ENCODE measurements around the gene ACVR2B. TPM values are rescaled to one million over a fixed set of nuclear protein-coding genes. Genes with fewer than 3 reads are reported as not detected.
"Not testable (repeated sequence)": the region's sequence is repeated elsewhere in the genome, so short reads cannot be mapped to it uniquely, and the experiment has no call there.

The ACVR2B gene
- 1 to 10 TPM; 3.1 to 3.8 TPM for total RNA-seq

- Mint-ChIP-seq H3K4me1 (ENCODE audit: low read depth in 2 of 2) (peaks cover 10 to 17% of the 10 kb centered on the region in 2 donors), H3K27me3 (peaks cover 0 to 7% of the 10 kb centered on the region in 2 donors), H3K36me3 (no peaks in the 10 kb centered on the region), H3K4me3 (peak within 1 kb of the TSS; percentile 88), H3K27ac (peak within 1 kb of the TSS; percentile 40 to 58), H3K9me3 (no peaks in the 10 kb centered on the region)
- DNase-seq (ENCODE audit: low spot score) = peak; percentile 81
- peak; percentile 81 to 88 for ATAC-seq
Measured at GRCh38 chr3:38453075-38453912, at the start of gene ACVR2B. ACVR2B (plus strand) TSS chr3:38453890; CDS start chr3:38454323, 433 bp downstream.

GRCh38 chr3:38404286-38404685 lies 49.4 kb upstream of the ACVR2B start:
- H3K36me3 Mint-ChIP-seq = peaks cover 6% of the 10 kb centered on the region
- no peak overlapping the region for H3K27ac Mint-ChIP-seq
- H3K27me3 Mint-ChIP-seq = no peaks in the 10 kb centered on the region
- no peak overlapping the region for H3K4me3 Mint-ChIP-seq
- H3K9me3 Mint-ChIP-seq = no peaks in the 10 kb centered on the region
- H3K4me1 Mint-ChIP-seq (ENCODE audit: low read depth in 2 of 2) = no peaks in the 10 kb centered on the region
- ATAC-seq (no peak), DNase-seq (ENCODE audit: low spot score) (no peak)

GRCh38 chr3:38411591-38411990 lies 42.1 kb upstream of the ACVR2B start:
- no peaks in the 10 kb centered on the region for H3K4me1 Mint-ChIP-seq (ENCODE audit: low read depth in 2 of 2)
- ATAC-seq = no peak
- H3K36me3 Mint-ChIP-seq = no peaks in the 10 kb centered on the region
- H3K4me3 Mint-ChIP-seq = no peak overlapping the region
- no peak overlapping the region for H3K27ac Mint-ChIP-seq
- DNase-seq (ENCODE audit: low spot score) = no peak
- H3K27me3 Mint-ChIP-seq = peaks cover 0 to 2% of the 10 kb centered on the region in 2 donors
- H3K9me3 Mint-ChIP-seq = peaks cover 2% of the 10 kb centered on the region

- H3K9me3 Mint-ChIP-seq; H3K27ac Mint-ChIP-seq; H3K4me3 Mint-ChIP-seq; H3K27me3 Mint-ChIP-seq; H3K36me3 Mint-ChIP-seq; DNase-seq (ENCODE audit: low spot score); ATAC-seq; H3K4me1 Mint-ChIP-seq (ENCODE audit: low read depth in 2 of 2): not testable (repeated sequence)
Measured at GRCh38 chr3:38420758-38421157, 32.9 kb upstream of the ACVR2B start.

GRCh38 chr3:38421679-38422336 lies 31.9 kb upstream of the ACVR2B start:
- H3K27me3 Mint-ChIP-seq = peaks cover 0 to 6% of the 10 kb centered on the region in 2 donors
- no peaks in the 10 kb centered on the region for H3K4me1 Mint-ChIP-seq (ENCODE audit: low read depth in 2 of 2)
- DNase-seq (ENCODE audit: low spot score) (no peak), ATAC-seq (no peak)
- no peaks in the 10 kb centered on the region for H3K9me3 Mint-ChIP-seq
- H3K4me3 Mint-ChIP-seq = no peak overlapping the region
- no peak overlapping the region for H3K27ac Mint-ChIP-seq
- H3K36me3 Mint-ChIP-seq = no peaks in the 10 kb centered on the region

GRCh38 chr3:38426798-38427426 lies 26.8 kb upstream of the ACVR2B start:
- H3K27ac Mint-ChIP-seq; H3K4me3 Mint-ChIP-seq; H3K9me3 Mint-ChIP-seq; H3K4me1 Mint-ChIP-seq (ENCODE audit: low read depth in 2 of 2); ATAC-seq; DNase-seq (ENCODE audit: low spot score); H3K36me3 Mint-ChIP-seq: not testable (repeated sequence)
- H3K27me3 Mint-ChIP-seq = peaks cover 0 to 10% of the 10 kb centered on the region in 2 donors

- H3K9me3 Mint-ChIP-seq = peaks cover 13% of the 10 kb centered on the region
Measured at GRCh38 chr3:38432871-38433658, 20.6 kb upstream of the ACVR2B start.

GRCh38 chr3:38433661-38434060 lies 20.0 kb upstream of the ACVR2B start:
- Mint-ChIP-seq H3K9me3 (peaks cover 13% of the 10 kb centered on the region), H3K36me3 (peaks cover 41% of the 10 kb centered on the region)
- not testable (repeated sequence) for H3K27me3 Mint-ChIP-seq; H3K4me1 Mint-ChIP-seq (ENCODE audit: low read depth in 2 of 2); H3K4me3 Mint-ChIP-seq; H3K27ac Mint-ChIP-seq; ATAC-seq; DNase-seq (ENCODE audit: low spot score)

More at GRCh38 chr3:38432871-38433658, 20.6 kb upstream of the ACVR2B start:
- not testable (repeated sequence) for DNase-seq (ENCODE audit: low spot score); H3K4me1 Mint-ChIP-seq (ENCODE audit: low read depth in 2 of 2); H3K27ac Mint-ChIP-seq; ATAC-seq; H3K27me3 Mint-ChIP-seq; H3K4me3 Mint-ChIP-seq
- H3K36me3 Mint-ChIP-seq = peaks cover 41% of the 10 kb centered on the region

- not testable (repeated sequence) for H3K27me3 Mint-ChIP-seq; H3K4me1 Mint-ChIP-seq (ENCODE audit: low read depth in 2 of 2); ATAC-seq; H3K27ac Mint-ChIP-seq; DNase-seq (ENCODE audit: low spot score); H3K9me3 Mint-ChIP-seq; H3K4me3 Mint-ChIP-seq
- H3K36me3 Mint-ChIP-seq = peaks cover 23% of the 10 kb centered on the region
Measured at GRCh38 chr3:38438436-38439069, 15.1 kb upstream of the ACVR2B start.

GRCh38 chr3:38443205-38443604 lies 10.5 kb upstream of the ACVR2B start:
- not testable (repeated sequence) for DNase-seq (ENCODE audit: low spot score); H3K27me3 Mint-ChIP-seq; H3K4me3 Mint-ChIP-seq; ATAC-seq; H3K27ac Mint-ChIP-seq; H3K36me3 Mint-ChIP-seq; H3K9me3 Mint-ChIP-seq; H3K4me1 Mint-ChIP-seq (ENCODE audit: low read depth in 2 of 2)

- Mint-ChIP-seq H3K27me3 (peaks cover 0 to 8% of the 10 kb centered on the region in 2 donors), H3K9me3 (no peaks in the 10 kb centered on the region), H3K27ac (no peak overlapping the region), H3K4me3 (no peak overlapping the region), H3K4me1 (ENCODE audit: low read depth in 2 of 2) (no peaks in the 10 kb centered on the region), H3K36me3 (no peaks in the 10 kb centered on the region)
- no peak for ATAC-seq
- no peak for DNase-seq (ENCODE audit: low spot score)
Measured at GRCh38 chr3:38446085-38446686, 7.5 kb upstream of the ACVR2B start.

- ATAC-seq = no peak
- no peaks in the 10 kb centered on the region for H3K4me1 Mint-ChIP-seq (ENCODE audit: low read depth in 2 of 2)
- H3K27ac Mint-ChIP-seq = no peak overlapping the region
- peaks cover 0 to 8% of the 10 kb centered on the region in 2 donors for H3K27me3 Mint-ChIP-seq
- no peaks in the 10 kb centered on the region for H3K36me3 Mint-ChIP-seq
- no peak for DNase-seq (ENCODE audit: low spot score)
- H3K9me3 Mint-ChIP-seq = no peaks in the 10 kb centered on the region
- no peak overlapping the region for H3K4me3 Mint-ChIP-seq
Measured at GRCh38 chr3:38446812-38447211, 6.9 kb upstream of the ACVR2B start.

- no peak for ATAC-seq
- Mint-ChIP-seq H3K27me3 (peaks cover 0 to 10% of the 10 kb centered on the region in 2 donors), H3K4me3 (no peak overlapping the region), H3K36me3 (no peaks in the 10 kb centered on the region), H3K27ac (no peak overlapping the region), H3K4me1 (ENCODE audit: low read depth in 2 of 2) (peaks cover 10 to 12% of the 10 kb centered on the region in 2 donors), H3K9me3 (no peaks in the 10 kb centered on the region)
- no peak for DNase-seq (ENCODE audit: low spot score)
Measured at GRCh38 chr3:38450853-38451252, 2.8 kb upstream of the ACVR2B start.
